ENCODE data around the gene HLA-DRA. TPM values are rescaled to one million over a fixed set of nuclear protein-coding genes. Genes with fewer than 3 reads are reported as not detected.

The HLA-DRA gene
- 2.8 to 3.9 TPM (median 3.6 TPM) in 3 replicates for total RNA-seq (2021)
- percentile 7 among the genes with signal in this experiment for Bru-seq, nascent RNA
- long read RNA-seq, experiment 1 = 0 reads
- long read RNA-seq, experiment 2, partial matches to known transcripts = 0 of 3 reads
- long read RNA-seq, experiment 2, other reads (novel, unspliced or antisense) = 0 of 3 reads
- long read RNA-seq, experiment 3, partial matches to known transcripts = 0 of 3 reads
- long read RNA-seq, experiment 3, other reads (novel, unspliced or antisense) = 0 of 3 reads

DNA sequence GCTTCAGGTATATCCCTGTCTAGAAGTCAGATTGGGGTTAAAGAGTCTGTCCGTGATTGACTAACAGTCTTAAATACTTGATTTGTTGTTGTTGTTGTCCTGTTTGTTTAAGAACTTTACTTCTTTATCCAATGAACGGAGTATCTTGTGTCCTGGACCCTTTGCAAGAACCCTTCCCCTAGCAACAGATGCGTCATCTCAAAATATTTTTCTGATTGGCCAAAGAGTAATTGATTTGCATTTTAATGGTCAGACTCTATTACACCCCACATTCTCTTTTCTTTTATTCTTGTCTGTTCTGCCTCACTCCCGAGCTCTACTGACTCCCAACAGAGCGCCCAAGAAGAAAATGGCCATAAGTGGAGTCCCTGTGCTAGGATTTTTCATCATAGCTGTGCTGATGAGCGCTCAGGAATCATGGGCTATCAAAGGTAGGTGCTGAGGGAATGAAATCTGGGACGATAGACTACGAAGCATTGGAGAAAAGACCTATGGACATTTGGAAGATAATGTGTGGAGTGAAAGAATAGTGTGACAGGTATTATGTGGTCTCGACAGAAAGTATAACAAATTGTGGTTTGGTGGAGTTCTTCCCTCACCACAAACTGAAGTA is at the start of gene HLA-DRA:
Gene HLA-DRA, plus strand, starts transcription at position 286 of the 613 bp plus-strand sequence. Its CDS starts 64 bp downstream, at position 350.
- DNase-seq (ENCODE audit: low spot score) = no peak

DNA sequence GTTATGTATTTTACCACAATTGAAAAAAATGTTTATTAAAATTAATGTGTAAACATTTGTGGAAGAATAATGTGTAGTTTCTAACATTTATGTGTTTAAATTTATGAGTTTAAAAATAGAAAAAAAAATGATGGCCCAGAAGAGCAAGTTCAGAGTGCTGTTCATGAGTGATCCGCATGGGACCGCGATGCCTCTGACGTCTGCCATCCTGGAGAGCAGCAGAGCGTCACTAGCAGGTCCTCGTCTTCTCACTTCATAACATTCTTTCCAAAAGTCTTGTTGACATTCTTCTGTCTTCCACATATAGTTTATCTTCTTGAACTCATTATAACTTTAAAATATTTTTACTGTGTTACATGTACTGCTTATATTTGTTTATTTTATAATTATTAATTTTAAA is 48.2 kb upstream of the HLA-DRA start:
- CTCF ChIA-PET = no interaction called here
- ATAC-seq = no peak

More for the DNA sequence above, at the start of gene HLA-DRA:
- CTCF ChIA-PET = interaction anchor here (0.7 to 1.4 kb wide), 4 partner anchors 21 to 346 kb away, joined by 3 to 4 read pairs (median 3); no protein-coding TSS in a partner anchor
- POLR2A ChIA-PET = interaction anchor here (0.7 kb wide), 1 partner anchor 16 kb away, joined by 5 read pairs; no protein-coding TSS in a partner anchor
- H3K9me3 Mint-ChIP-seq = no peaks in the 10 kb centered on the region
- no peak within 1 kb of the TSS; the same call in 1 of the 2 replicates for H3K27ac Mint-ChIP-seq
- peaks cover 4% of the 10 kb centered on the region for H3K4me1 Mint-ChIP-seq
- no peak for TF ChIP-seq GTF2I (CRISPR knock-in tag; conservative IDR thresholded peaks at IDR 0.05)
- TF ChIP-seq CREM (CRISPR knock-in tag; IDR thresholded peaks at IDR 0.05) = peak; percentile 63; the same call in 1 of the 2 replicates
- TF ChIP-seq GABPB1 (CRISPR knock-in tag; IDR thresholded peaks at IDR 0.05) = no peak
- no peak for TF ChIP-seq ZNF396 (CRISPR knock-in tag; IDR thresholded peaks at IDR 0.05; ENCODE audit: borderline replicate concordance)
- TF ChIP-seq NFYB (CRISPR knock-in tag; conservative IDR thresholded peaks at IDR 0.05; ENCODE audit: low read depth) = peak; percentile 33
- TF ChIP-seq, protein P1, sequence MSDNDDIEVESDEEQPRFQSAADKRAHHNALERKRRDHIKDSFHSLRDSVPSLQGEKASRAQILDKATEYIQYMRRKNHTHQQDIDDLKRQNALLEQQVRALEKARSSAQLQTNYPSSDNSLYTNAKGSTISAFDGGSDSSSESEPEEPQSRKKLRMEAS (CRISPR knock-in tag; IDR thresholded peaks at IDR 0.05) = no peak
- no peak for TF ChIP-seq RELA (CRISPR knock-in tag; IDR thresholded peaks at IDR 0.05; ENCODE audit: borderline replicate concordance)
- no peaks in the 10 kb centered on the region for H3K36me3 Mint-ChIP-seq
- peaks cover 16% of the 10 kb centered on the region for H3K27me3 Mint-ChIP-seq (ENCODE audit: low read depth)
- H3K4me3 Mint-ChIP-seq = peak within 1 kb of the TSS; percentile 48
- peak; percentile 93 for ATAC-seq

DNA sequence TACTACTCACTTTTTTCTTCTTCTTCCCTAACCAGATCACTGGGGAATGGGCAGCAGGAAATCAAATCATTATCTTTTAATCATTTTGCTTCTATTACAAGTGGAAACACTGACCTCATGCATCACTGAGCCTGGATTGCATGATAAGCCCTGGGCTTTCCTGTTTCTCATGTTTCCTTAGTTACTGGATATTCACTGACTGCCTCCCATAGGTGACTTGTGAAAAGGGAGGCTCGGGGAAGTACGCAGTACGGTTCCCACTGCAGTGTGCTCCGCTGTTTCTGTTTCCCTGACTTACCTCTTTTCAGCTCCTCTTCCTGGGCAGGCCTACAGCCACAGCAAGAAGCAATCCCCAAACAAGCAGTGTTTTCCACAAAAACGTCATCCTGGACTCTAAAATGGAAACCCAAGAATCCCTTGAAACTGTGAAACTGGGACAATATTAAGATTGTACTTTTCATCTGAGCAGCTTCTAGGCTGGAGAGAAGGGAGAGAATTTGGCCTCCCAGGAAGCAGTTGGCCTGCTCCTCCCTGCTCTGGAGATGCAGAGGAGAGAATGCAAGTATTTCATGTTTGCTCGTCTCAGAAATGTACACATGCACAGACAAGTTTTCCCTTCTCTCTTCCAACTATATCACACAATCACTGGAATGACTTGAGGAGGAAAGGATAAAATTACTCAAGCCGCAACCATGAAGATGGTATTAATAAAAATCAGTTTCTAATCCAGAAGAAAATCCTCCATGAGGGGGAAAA is 45.8 kb upstream of the HLA-DRA start:
- H3K9me3 Mint-ChIP-seq = no peaks in the 10 kb centered on the region
- H3K4me3 Mint-ChIP-seq = no peak overlapping the region
- H3K4me1 Mint-ChIP-seq = no peaks in the 10 kb centered on the region
- no peak for DNase-seq (ENCODE audit: low spot score)
- peaks cover 3% of the 10 kb centered on the region; the same call in 1 of the 2 replicates for H3K27me3 Mint-ChIP-seq (ENCODE audit: low read depth)
- ChIA-PET CTCF (interaction anchor here (0.9 to 1.1 kb wide), 2 partner anchors 19 to 149 kb away, joined by 3 to 4 read pairs; no protein-coding TSS in a partner anchor), POLR2A (no interaction called here)
- no peaks in the 10 kb centered on the region for H3K36me3 Mint-ChIP-seq
- ATAC-seq = no peak
- H3K27ac Mint-ChIP-seq = no peak overlapping the region
- TF ChIP-seq FOXP1 (CRISPR knock-in tag; IDR thresholded peaks at IDR 0.05; ENCODE audit: borderline replicate concordance) (no peak), NR3C1 (CRISPR knock-in tag; conservative IDR thresholded peaks at IDR 0.05; ENCODE audit: low read depth) (no peak), FOXJ3 (CRISPR knock-in tag; IDR thresholded peaks at IDR 0.05; ENCODE audit: borderline replicate concordance) (no peak), ZNF317 (CRISPR knock-in tag; IDR thresholded peaks at IDR 0.05; ENCODE audit: borderline replicate concordance, low read depth) (no peak), SP1 (CRISPR knock-in tag; conservative IDR thresholded peaks at IDR 0.05) (no peak), ZNF121 (CRISPR knock-in tag; IDR thresholded peaks at IDR 0.05) (no peak), RORB (CRISPR knock-in tag; IDR thresholded peaks at IDR 0.05) (no peak), ZNF138 (CRISPR knock-in tag; conservative IDR thresholded peaks at IDR 0.05) (no peak), TEAD4 (CRISPR knock-in tag; IDR thresholded peaks at IDR 0.05) (no peak), NFYB (CRISPR knock-in tag; conservative IDR thresholded peaks at IDR 0.05; ENCODE audit: low read depth) (no peak), NR1H2 (CRISPR knock-in tag; IDR thresholded peaks at IDR 0.05) (no peak), SMAD4 (CRISPR knock-in tag; IDR thresholded peaks at IDR 0.05) (no peak), USF2 (CRISPR knock-in tag; IDR thresholded peaks at IDR 0.05) (no peak)
- TF ChIP-seq, protein P2, sequence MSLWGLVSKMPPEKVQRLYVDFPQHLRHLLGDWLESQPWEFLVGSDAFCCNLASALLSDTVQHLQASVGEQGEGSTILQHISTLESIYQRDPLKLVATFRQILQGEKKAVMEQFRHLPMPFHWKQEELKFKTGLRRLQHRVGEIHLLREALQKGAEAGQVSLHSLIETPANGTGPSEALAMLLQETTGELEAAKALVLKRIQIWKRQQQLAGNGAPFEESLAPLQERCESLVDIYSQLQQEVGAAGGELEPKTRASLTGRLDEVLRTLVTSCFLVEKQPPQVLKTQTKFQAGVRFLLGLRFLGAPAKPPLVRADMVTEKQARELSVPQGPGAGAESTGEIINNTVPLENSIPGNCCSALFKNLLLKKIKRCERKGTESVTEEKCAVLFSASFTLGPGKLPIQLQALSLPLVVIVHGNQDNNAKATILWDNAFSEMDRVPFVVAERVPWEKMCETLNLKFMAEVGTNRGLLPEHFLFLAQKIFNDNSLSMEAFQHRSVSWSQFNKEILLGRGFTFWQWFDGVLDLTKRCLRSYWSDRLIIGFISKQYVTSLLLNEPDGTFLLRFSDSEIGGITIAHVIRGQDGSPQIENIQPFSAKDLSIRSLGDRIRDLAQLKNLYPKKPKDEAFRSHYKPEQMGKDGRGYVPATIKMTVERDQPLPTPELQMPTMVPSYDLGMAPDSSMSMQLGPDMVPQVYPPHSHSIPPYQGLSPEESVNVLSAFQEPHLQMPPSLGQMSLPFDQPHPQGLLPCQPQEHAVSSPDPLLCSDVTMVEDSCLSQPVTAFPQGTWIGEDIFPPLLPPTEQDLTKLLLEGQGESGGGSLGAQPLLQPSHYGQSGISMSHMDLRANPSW (CRISPR knock-in tag; conservative IDR thresholded peaks at IDR 0.05; ENCODE audit: low read depth) = no peak
- TF ChIP-seq, protein P3, sequence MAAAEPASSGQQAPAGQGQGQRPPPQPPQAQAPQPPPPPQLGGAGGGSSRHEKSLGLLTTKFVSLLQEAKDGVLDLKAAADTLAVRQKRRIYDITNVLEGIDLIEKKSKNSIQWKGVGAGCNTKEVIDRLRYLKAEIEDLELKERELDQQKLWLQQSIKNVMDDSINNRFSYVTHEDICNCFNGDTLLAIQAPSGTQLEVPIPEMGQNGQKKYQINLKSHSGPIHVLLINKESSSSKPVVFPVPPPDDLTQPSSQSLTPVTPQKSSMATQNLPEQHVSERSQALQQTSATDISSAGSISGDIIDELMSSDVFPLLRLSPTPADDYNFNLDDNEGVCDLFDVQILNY (CRISPR knock-in tag; IDR thresholded peaks at IDR 0.05) = no peak

More for the DNA sequence above, 48.2 kb upstream of the HLA-DRA start:
- Mint-ChIP-seq H3K9me3 (peaks cover 5% of the 10 kb centered on the region; the same call in 1 of the 2 replicates), H3K27ac (no peak overlapping the region), H3K4me1 (no peaks in the 10 kb centered on the region), H3K36me3 (no peaks in the 10 kb centered on the region), H3K27me3 (ENCODE audit: low read depth) (no peaks in the 10 kb centered on the region), H3K4me3 (no peak overlapping the region)
- POLR2A ChIA-PET = no interaction called here
- DNase-seq (ENCODE audit: low spot score) = no peak
- TF ChIP-seq, protein P4, sequence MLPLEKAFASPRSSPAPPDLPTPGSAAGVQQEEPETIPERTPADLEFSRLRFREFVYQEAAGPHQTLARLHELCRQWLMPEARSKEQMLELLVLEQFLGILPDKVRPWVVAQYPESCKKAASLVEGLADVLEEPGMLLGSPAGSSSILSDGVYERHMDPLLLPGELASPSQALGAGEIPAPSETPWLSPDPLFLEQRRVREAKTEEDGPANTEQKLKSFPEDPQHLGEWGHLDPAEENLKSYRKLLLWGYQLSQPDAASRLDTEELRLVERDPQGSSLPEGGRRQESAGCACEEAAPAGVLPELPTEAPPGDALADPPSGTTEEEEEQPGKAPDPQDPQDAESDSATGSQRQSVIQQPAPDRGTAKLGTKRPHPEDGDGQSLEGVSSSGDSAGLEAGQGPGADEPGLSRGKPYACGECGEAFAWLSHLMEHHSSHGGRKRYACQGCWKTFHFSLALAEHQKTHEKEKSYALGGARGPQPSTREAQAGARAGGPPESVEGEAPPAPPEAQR (CRISPR knock-in tag; IDR thresholded peaks at IDR 0.05) = no peak
- TF ChIP-seq PRRX2 (CRISPR knock-in tag; IDR thresholded peaks at IDR 0.05) (no peak), JUN (CRISPR knock-in tag; IDR thresholded peaks at IDR 0.05) (no peak)
